GM23338 (cell line): ENCODE results near the gene EDEM1. TPM values are rescaled to one million over a fixed set of nuclear protein-coding genes. Genes with fewer than 3 reads are reported as not detected.

ENCODE experiments used
- ATAC-seq: fragments of 200-7000 bp; cut with Tn5 transposase; 3 replicates; pipeline ENCODE4 v1.9.1; 2020
- DNase-seq: peaks from one replicate; pipeline ENCODE4 v3.0.0-alpha.2; 2015; ENCODE audit warnings: low spot score
- H2AFZ ChIP-seq: fragments of 200-600 bp; sonication (generic); 2 replicates; pipeline ENCODE4 v1.8.0; 2016; ENCODE audit warnings: antibody characterized with exemption, mild to moderate bottlenecking, moderate library complexity
- H3F3A ChIP-seq: fragments of 200-600 bp; sonication (generic); replicated peaks from 2 replicates; pipeline ENCODE4 v1.8.0; 2017; ENCODE audit warnings: antibody characterized with exemption, mixed run types, low read depth
- H3K27ac ChIP-seq: fragments of 200-600 bp; sonication (generic); 2 replicates; pipeline ENCODE4 v1.6.1; 2016; ENCODE audit warnings: low read depth
- H3K27me3 ChIP-seq: fragments of 200-600 bp; sonication (generic); 2 replicates; pipeline ENCODE4 v1.8.0; 2016; ENCODE audit warnings: mild to moderate bottlenecking, mixed run types, moderate library complexity; ENCODE audit not compliant: insufficient read depth
- H3K36me3 ChIP-seq: fragments of 200-600 bp; sonication (generic); 2 replicates; pipeline ENCODE4 v1.8.0; 2016; ENCODE audit warnings: mild to moderate bottlenecking; ENCODE audit not compliant: insufficient read depth
- H3K4me1 ChIP-seq: fragments of 200-600 bp; sonication (generic); 2 replicates; pipeline ENCODE4 v1.8.0; 2016; ENCODE audit warnings: mild to moderate bottlenecking, moderate library complexity; ENCODE audit not compliant: insufficient read depth
- H3K4me2 ChIP-seq: fragments of 200-600 bp; sonication (generic); 2 replicates; pipeline ENCODE4 v1.7.1; 2017; ENCODE audit warnings: mixed run types
- H3K4me3 ChIP-seq: fragments of 200-600 bp; sonication (generic); 2 replicates; pipeline ENCODE4 v1.6.1; 2016; ENCODE audit warnings: mixed run types
- H3K79me2 ChIP-seq: fragments of 200-600 bp; sonication (generic); replicated peaks from 2 replicates; pipeline ENCODE4 v1.8.0; 2017; ENCODE audit warnings: mild to moderate bottlenecking; ENCODE audit not compliant: insufficient read depth
- H3K9me2 ChIP-seq: fragments of 200-600 bp; sonication (generic); 2 replicates; pipeline ENCODE4 v1.8.0; 2017; ENCODE audit not compliant: insufficient read depth
- H4K20me1 ChIP-seq: fragments of 200-600 bp; sonication (generic); replicated peaks from 2 replicates; pipeline ENCODE4 v1.8.0; 2017; ENCODE audit warnings: mild to moderate bottlenecking; ENCODE audit not compliant: insufficient read depth
- H3K27ac Mint-ChIP-seq: 2 replicates; pipeline ENCODE4 v1.8.0; 2020; ENCODE audit warnings: inconsistent platforms, mild to moderate bottlenecking, moderate library complexity, mixed read lengths
- H3K27me3 Mint-ChIP-seq: 3 replicates; pipeline ENCODE4 v1.8.0; 2022; ENCODE audit warnings: low read depth, mild to moderate bottlenecking, moderate library complexity, mixed read lengths, inconsistent platforms; ENCODE audit not compliant: insufficient read depth, poor library complexity
- H3K36me3 Mint-ChIP-seq: 3 replicates; pipeline ENCODE4 v1.8.0; 2021; ENCODE audit warnings: low read depth, mild to moderate bottlenecking, inconsistent platforms, moderate library complexity, mixed read lengths
- H3K4me1 Mint-ChIP-seq: 3 replicates; pipeline ENCODE4 v1.8.0; 2020; ENCODE audit warnings: mild to moderate bottlenecking, inconsistent platforms, mixed read lengths
- H3K4me3 Mint-ChIP-seq: 3 replicates; pipeline ENCODE4 v1.8.0; 2021; ENCODE audit warnings: moderate library complexity, mild to moderate bottlenecking, inconsistent platforms, mixed read lengths
- H3K9me3 Mint-ChIP-seq: 3 replicates; pipeline ENCODE4 v1.8.0; 2020; ENCODE audit warnings: moderate library complexity, mild to moderate bottlenecking, inconsistent platforms, mixed read lengths
- CREB1 ChIP-seq: fragments of 250-450 bp; sonication (Bioruptor Pico); IDR thresholded peaks from 2 replicates; pipeline ENCODE4 v1.5.0; 2020; ENCODE audit warnings: low read depth, mild to moderate bottlenecking, moderate library complexity
- EZH2 ChIP-seq: fragments of 200-600 bp; sonication (generic); IDR thresholded peaks from one replicate; pipeline ENCODE4 v1.8.0; 2017; ENCODE audit warnings: antibody characterized with exemption, mild to moderate bottlenecking, low read depth; ENCODE audit not compliant: unreplicated experiment
- EZH2phosphoT487 ChIP-seq: fragments of 200-600 bp; sonication (generic); IDR thresholded peaks from one replicate; pipeline ENCODE4 v1.8.1; 2018; ENCODE audit warnings: antibody characterized with exemption; ENCODE audit not compliant: unreplicated experiment
- JUNB ChIP-seq: IDR thresholded peaks from one replicate; pipeline ENCODE4 v1.6.1; 2016; ENCODE audit warnings: antibody characterized with exemption; ENCODE audit not compliant: unreplicated experiment
- STAT1 ChIP-seq: IDR thresholded peaks from one replicate; pipeline ENCODE4 v1.6.1; 2016; ENCODE audit warnings: antibody characterized with exemption; ENCODE audit not compliant: unreplicated experiment
- ZNF114 ChIP-seq: fragments of 250-450 bp; sonication (Bioruptor Pico); IDR thresholded peaks from 2 replicates; pipeline ENCODE4 v1.5.0; 2020; ENCODE audit warnings: mild to moderate bottlenecking, moderate library complexity
- ZNF331 ChIP-seq: fragments of 250-450 bp; sonication (Bioruptor Pico); IDR thresholded peaks from 2 replicates; pipeline ENCODE4 v1.5.0; 2020; ENCODE audit warnings: low read depth, mild to moderate bottlenecking, moderate library complexity
- polyA plus RNA-seq: library from polyadenylated mRNA; unstranded; fragments of >200 nt; fragmentation: Nextera tagmentation; extraction: Ambion mirVana; gene quantifications from 2 replicates; pipeline ENCODE4 v1.2.1, GENCODE V29; 2016
- total RNA-seq: library from RNA; depleted of rRNA; stranded (reverse); fragments of >200 nt; shearing (Covaris generic); gene quantifications from 2 replicates; pipeline ENCODE4 v1.2.3, GENCODE V29; 2014
- TF ChIP-seq, protein P1 (sequence below), 2 experiments: fragments of 200-600 bp in 1 of 2; sonication (generic) in 1 of 2; conservative IDR thresholded peaks; 2 replicates each; pipeline versions ENCODE4 v1.5.1 to v1.6.1; 2016 to 2017; ENCODE audit warnings: antibody characterized with exemption in 2 of 2, low read depth in 2 of 2, mild to moderate bottlenecking in 2 of 2, moderate library complexity in 1 of 2
- TF ChIP-seq, protein P2 (sequence below): IDR thresholded peaks from one replicate; pipeline ENCODE4 v1.6.1; 2018; ENCODE audit warnings: antibody characterized with exemption; ENCODE audit not compliant: unreplicated experiment

The EDEM1 gene
- total and polyA plus RNA-seq, 2 experiments from 2014 or later, result 2.2 to 36.7 TPM

DNA sequence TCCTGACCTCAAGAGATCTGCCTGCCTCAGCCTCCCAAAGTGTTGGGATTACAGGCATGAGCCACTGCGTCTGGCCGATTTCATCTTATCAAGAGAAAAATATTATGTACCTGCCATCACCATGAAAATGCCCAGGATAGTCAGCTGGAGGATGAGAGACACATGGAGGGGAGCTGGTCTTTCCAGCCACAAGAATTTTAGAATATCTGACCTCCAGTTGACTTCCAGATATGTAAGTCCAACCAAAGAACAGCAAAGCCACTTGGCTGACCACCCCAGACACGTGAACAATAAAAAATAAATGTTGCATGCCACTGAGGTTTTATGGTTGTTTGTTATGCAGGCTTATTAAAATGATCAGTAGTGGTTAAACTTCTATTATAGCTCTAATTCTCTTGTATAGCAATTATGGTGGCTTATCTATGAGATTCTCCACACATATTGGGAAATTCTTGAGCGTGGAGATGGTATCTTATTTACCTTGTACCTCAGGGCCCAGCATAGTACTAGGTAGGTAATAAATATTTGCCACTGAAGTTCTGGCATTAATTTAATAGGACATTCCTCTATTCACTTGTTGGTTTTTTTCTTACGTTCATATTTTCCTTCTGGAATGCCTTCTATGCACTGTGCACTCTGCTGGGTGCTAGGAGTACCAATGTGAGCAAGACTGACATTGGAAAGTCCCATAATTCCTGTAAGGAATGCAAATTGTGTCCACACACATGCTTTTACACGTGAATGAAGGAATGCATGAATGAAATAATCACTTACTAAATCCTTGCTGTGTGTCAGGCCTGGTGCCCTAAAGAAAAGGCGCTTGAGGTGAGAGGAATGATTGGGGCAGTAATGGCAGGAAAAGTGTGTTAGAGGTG is 77.6 kb downstream of the EDEM1 start:
- Histone ChIP-seq H3K79me2 (no peaks in the 10 kb centered on the region), H3K27ac (no peak overlapping the region), H3K4me2 (no peak overlapping the region), H2AFZ (no peak overlapping the region), H4K20me1 (no peaks in the 10 kb centered on the region), H3K4me1 (no peaks in the 10 kb centered on the region), H3K4me3 (no peak overlapping the region), H3K36me3 (peaks cover 4% of the 10 kb centered on the region; the same call in 1 of the 2 replicates), H3F3A (no peaks in the 10 kb centered on the region), H3K27me3 (no peaks in the 10 kb centered on the region), H3K9me2 (no peaks in the 10 kb centered on the region)
- no peaks in the 10 kb centered on the region for H3K4me1 Mint-ChIP-seq
- ATAC-seq, result no peak
- no peak overlapping the region for H3K4me3 Mint-ChIP-seq
- H3K9me3 Mint-ChIP-seq, result peaks cover 76% of the 10 kb centered on the region
- H3K27ac Mint-ChIP-seq, result no peak overlapping the region
- H3K27me3 Mint-ChIP-seq, result peaks cover 6% of the 10 kb centered on the region
- H3K36me3 Mint-ChIP-seq, result no peaks in the 10 kb centered on the region; the same call in 2 of the 3 replicates
- DNase-seq, result no peak
- no peak for TF ChIP-seq EZH2
- no peak for TF ChIP-seq EZH2phosphoT487
- no peak for TF ChIP-seq ZNF331

DNA sequence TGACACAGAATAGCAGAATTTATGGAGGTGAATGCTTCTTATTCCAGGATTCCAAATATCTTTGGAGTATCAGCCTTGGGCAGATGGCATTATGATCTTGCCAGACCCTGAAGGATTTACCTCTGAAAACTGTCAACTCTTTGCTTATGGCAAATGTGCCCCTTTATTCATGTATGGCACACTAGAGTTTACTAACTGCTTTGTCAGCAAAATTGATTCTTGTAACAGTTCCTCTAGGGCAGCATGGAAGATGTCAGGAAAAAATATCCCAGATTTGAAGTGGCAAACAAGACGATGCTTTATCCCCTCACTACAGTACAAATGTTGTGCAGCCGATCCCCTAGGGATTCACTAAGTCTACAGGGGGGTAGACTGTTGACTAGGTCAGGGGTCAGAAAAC is 79.7 kb downstream of the EDEM1 start:
- no peaks in the 10 kb centered on the region for H3K36me3 Mint-ChIP-seq
- TF ChIP-seq, protein P1, sequence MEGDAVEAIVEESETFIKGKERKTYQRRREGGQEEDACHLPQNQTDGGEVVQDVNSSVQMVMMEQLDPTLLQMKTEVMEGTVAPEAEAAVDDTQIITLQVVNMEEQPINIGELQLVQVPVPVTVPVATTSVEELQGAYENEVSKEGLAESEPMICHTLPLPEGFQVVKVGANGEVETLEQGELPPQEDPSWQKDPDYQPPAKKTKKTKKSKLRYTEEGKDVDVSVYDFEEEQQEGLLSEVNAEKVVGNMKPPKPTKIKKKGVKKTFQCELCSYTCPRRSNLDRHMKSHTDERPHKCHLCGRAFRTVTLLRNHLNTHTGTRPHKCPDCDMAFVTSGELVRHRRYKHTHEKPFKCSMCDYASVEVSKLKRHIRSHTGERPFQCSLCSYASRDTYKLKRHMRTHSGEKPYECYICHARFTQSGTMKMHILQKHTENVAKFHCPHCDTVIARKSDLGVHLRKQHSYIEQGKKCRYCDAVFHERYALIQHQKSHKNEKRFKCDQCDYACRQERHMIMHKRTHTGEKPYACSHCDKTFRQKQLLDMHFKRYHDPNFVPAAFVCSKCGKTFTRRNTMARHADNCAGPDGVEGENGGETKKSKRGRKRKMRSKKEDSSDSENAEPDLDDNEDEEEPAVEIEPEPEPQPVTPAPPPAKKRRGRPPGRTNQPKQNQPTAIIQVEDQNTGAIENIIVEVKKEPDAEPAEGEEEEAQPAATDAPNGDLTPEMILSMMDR (conservative IDR thresholded peaks at IDR 0.05; ENCODE audit: low read depth in 2 of 2), result no peak
- TF ChIP-seq ZNF331 (no peak), STAT1 (no peak), JUNB (no peak), ZNF114 (CRISPR knock-in tag) (no peak), CREB1 (no peak)
- TF ChIP-seq, protein P2, sequence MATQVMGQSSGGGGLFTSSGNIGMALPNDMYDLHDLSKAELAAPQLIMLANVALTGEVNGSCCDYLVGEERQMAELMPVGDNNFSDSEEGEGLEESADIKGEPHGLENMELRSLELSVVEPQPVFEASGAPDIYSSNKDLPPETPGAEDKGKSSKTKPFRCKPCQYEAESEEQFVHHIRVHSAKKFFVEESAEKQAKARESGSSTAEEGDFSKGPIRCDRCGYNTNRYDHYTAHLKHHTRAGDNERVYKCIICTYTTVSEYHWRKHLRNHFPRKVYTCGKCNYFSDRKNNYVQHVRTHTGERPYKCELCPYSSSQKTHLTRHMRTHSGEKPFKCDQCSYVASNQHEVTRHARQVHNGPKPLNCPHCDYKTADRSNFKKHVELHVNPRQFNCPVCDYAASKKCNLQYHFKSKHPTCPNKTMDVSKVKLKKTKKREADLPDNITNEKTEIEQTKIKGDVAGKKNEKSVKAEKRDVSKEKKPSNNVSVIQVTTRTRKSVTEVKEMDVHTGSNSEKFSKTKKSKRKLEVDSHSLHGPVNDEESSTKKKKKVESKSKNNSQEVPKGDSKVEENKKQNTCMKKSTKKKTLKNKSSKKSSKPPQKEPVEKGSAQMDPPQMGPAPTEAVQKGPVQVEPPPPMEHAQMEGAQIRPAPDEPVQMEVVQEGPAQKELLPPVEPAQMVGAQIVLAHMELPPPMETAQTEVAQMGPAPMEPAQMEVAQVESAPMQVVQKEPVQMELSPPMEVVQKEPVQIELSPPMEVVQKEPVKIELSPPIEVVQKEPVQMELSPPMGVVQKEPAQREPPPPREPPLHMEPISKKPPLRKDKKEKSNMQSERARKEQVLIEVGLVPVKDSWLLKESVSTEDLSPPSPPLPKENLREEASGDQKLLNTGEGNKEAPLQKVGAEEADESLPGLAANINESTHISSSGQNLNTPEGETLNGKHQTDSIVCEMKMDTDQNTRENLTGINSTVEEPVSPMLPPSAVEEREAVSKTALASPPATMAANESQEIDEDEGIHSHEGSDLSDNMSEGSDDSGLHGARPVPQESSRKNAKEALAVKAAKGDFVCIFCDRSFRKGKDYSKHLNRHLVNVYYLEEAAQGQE, result no peak

More for the DNA sequence above, 79.7 kb downstream of the EDEM1 start:
- no peak overlapping the region for H3K27ac ChIP-seq
- peaks cover 1% of the 10 kb centered on the region for H3K27me3 Mint-ChIP-seq
- no peak overlapping the region for H3K4me3 ChIP-seq
- H3K9me3 Mint-ChIP-seq, result peaks cover 72% of the 10 kb centered on the region
- H3K4me1 ChIP-seq, result no peaks in the 10 kb centered on the region
- no peaks in the 10 kb centered on the region for H3K4me1 Mint-ChIP-seq
- H3K27me3 ChIP-seq, result no peaks in the 10 kb centered on the region
- no peak overlapping the region for H2AFZ ChIP-seq
- ATAC-seq (no peak), DNase-seq (no peak)
- no peak overlapping the region for H3K27ac Mint-ChIP-seq
- peaks cover 4% of the 10 kb centered on the region; the same call in 1 of the 2 replicates for H3K36me3 ChIP-seq
- no peaks in the 10 kb centered on the region for H3K9me2 ChIP-seq
- H3K4me3 Mint-ChIP-seq, result no peak overlapping the region
- no peaks in the 10 kb centered on the region for H3F3A ChIP-seq
- H3K4me2 ChIP-seq, result no peak overlapping the region
- no peaks in the 10 kb centered on the region for H3K79me2 ChIP-seq
- no peaks in the 10 kb centered on the region for H4K20me1 ChIP-seq
